Chondrocyte (in vitro differentiated cells): ENCODE data around the gene STAT3. TPM values are rescaled to one million over a fixed set of nuclear protein-coding genes. Genes with fewer than 3 reads are reported as not detected.
"Not testable (repeated sequence)": the region's sequence is repeated elsewhere in the genome, so short reads cannot be mapped to it uniquely, and the experiment has no call there.

Source experiments
- DNase-seq: peaks from one replicate; pipeline ENCODE4 v3.0.0; 2021; ENCODE audit warnings: mixed read lengths, low spot score
- H3K27ac Mint-ChIP-seq: one replicate; pipeline ENCODE4 v1.8.0; 2021; ENCODE audit warnings: mild to moderate bottlenecking, moderate library complexity, mixed read lengths; ENCODE audit not compliant: unreplicated experiment
- H3K27me3 Mint-ChIP-seq: 2 replicates; pipeline ENCODE4 v1.8.0; 2021; ENCODE audit warnings: low read depth, mixed read lengths
- H3K36me3 Mint-ChIP-seq: 2 replicates; pipeline ENCODE4 v1.8.0; 2021; ENCODE audit warnings: low read depth, mixed read lengths
- H3K4me1 Mint-ChIP-seq: 2 replicates; pipeline ENCODE4 v1.8.0; 2021; ENCODE audit warnings: low read depth, mild to moderate bottlenecking, mixed read lengths
- H3K4me3 Mint-ChIP-seq: one replicate; pipeline ENCODE4 v1.8.0; 2021; ENCODE audit warnings: mild to moderate bottlenecking, moderate library complexity, mixed read lengths; ENCODE audit not compliant: unreplicated experiment
- H3K9me3 Mint-ChIP-seq: 2 replicates; pipeline ENCODE4 v1.8.0; 2021; ENCODE audit warnings: low read depth, mixed read lengths
- CTCF ChIP-seq: fragments of 200-600 bp; sonication (generic); IDR thresholded peaks from 2 replicates; pipeline ENCODE4 v1.5.0; 2021; ENCODE audit warnings: antibody characterized with exemption, mild to moderate bottlenecking, moderate library complexity
- total RNA-seq: library from RNA; stranded (reverse); gene quantifications from 3 replicates; pipeline ENCODE4 v1.2.1, GENCODE V29; 2021

Gene STAT3
- total RNA-seq, 1 donor from 2014 or later: 164 TPM

DNA sequence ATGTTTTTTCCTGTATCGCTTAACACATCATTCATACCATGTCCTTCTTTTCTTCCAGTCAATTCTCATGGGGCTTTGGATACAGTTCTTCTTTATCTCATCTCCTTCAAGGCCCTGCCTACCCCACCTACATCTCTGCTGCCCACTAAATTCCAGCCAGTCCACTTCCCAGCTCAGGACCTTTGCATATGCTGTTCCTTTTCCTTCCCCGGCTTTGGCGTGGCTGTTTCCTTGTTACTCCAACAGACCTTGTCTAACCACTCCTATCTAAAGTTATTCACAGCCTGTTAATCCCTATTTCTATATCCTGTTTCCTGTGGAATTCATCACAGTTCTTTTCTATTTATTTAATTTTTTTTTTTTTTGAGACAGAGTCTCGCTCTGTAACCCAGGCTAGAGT is 6.6 kb upstream of the STAT3 start:
- Mint-ChIP-seq H3K9me3 (no peaks in the 10 kb centered on the region), H3K36me3 (peaks cover 3% of the 10 kb centered on the region), H3K27ac (no peak overlapping the region), H3K4me1 (peaks cover 15% of the 10 kb centered on the region), H3K4me3 (no peak overlapping the region), H3K27me3 (no peaks in the 10 kb centered on the region)
- DNase-seq: peak; percentile 35
- TF ChIP-seq CTCF: no peak

DNA sequence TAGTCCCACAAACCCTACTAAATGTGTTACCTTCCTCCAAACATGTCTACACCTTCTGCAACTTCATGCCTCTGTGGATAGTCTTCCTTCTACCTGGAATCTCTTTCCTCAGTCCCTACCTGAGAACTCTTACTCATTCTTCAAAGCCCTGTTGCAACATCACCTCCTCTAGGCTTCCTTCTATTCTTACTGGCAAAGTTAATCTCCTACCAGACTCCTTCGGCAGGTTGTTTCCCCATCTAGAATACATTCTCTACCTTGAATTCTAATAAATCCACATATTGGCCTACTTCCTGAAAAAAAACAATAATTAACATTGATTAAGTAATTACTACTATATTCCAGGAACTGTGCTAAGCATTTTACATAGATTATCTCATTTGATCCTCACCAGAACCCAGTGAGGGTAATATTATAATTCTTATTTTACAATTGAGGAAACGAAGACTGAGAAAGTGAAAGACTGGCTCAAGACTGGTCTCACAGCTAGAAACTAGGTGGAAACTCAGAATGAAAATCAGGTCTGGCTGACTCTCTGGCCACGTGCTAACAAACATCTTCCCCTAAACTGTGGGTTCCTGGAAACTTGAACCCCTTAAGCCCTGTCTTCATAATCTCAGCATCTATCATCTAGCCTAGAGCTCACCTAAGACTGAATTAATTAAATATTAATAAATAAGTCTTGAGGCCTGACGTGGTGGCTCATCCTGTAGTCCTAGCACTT is 4.6 kb upstream of the STAT3 start:
- TF ChIP-seq CTCF: no peak
- Mint-ChIP-seq H3K27ac (no peak overlapping the region), H3K9me3 (no peaks in the 10 kb centered on the region), H3K4me3 (no peak overlapping the region), H3K27me3 (no peaks in the 10 kb centered on the region), H3K36me3 (peaks cover 3% of the 10 kb centered on the region), H3K4me1 (peaks cover 11% of the 10 kb centered on the region)
- no peak for DNase-seq

GRCh38 chr17:42391439-42391838 is 3.2 kb upstream of the STAT3 start:
- H3K27me3 Mint-ChIP-seq, H3K36me3 Mint-ChIP-seq, H3K4me3 Mint-ChIP-seq, H3K27ac Mint-ChIP-seq, H3K9me3 Mint-ChIP-seq: not testable (repeated sequence)
- DNase-seq: peak; percentile 13
- peaks cover 18% of the 10 kb centered on the region for H3K4me1 Mint-ChIP-seq

DNA sequence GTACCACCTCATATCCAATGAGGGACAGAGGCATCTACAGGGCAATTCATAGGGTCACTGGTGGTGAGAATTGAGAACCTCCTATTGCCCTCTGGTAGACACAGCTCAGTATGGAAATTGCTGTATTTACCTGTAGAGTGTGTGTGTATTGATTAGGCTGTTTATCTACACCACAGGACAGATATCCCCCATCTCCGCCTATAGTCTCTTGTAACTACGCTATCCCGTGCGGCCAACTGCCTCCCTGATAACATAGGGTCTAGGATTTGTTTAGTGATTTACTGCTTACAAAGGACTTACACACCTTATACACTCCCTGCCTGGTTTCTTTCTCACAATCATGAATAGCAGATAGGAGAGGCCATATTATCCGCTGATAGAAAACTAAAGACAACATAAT is 1.7 kb upstream of the STAT3 start:
- Mint-ChIP-seq H3K9me3 (no peaks in the 10 kb centered on the region), H3K27me3 (no peaks in the 10 kb centered on the region), H3K4me3 (no peak overlapping the region), H3K4me1 (peaks cover 30% of the 10 kb centered on the region), H3K27ac (no peak overlapping the region), H3K36me3 (peaks cover 4% of the 10 kb centered on the region)
- no peak for TF ChIP-seq CTCF
- peak; percentile 29 for DNase-seq

GRCh38 chr17:42389135-42389417 is 834 bp upstream of the STAT3 start:
- Mint-ChIP-seq H3K9me3 (no peaks in the 10 kb centered on the region), H3K4me3 (peak overlapping the region; percentile 92), H3K36me3 (peaks cover 1% of the 10 kb centered on the region), H3K27me3 (no peaks in the 10 kb centered on the region), H3K27ac (peak overlapping the region; percentile 100), H3K4me1 (peaks cover 34% of the 10 kb centered on the region)
- TF ChIP-seq CTCF: no peak
- DNase-seq: no peak

DNA sequence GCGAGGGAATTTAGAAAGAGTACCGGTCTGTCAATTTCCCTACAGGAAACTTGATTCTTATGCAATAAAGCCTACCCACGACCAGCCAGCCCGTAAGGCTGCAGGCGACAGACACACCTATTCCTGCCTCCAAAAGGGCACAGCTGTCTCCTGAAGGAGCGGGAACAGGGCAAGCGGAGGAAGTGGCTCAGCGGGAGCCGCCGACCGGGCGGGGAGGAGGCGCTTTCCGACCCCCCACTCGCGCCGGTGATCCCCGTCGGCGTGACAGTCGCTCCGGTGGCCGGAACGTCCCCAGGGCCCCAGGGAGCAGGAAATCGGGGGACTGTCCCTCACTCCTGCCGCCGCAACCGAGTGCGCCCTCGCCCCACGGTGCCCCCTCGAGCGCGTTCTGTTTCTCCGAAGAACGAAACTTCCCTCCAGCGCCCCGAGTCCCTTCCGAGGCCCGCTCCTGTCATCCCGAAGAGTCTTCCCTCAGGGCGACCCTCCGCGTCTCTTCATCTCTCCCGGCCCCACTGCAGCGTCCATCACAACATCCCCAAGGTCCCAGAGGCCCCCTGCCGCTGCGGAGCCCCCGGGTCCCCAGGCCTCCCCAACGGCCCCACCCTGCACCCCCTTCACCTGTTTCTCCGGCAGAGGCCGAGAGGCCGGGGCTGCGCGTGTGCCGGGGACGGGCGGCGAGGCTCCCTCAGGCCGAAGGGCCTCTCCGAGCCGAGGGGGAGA is 421 bp downstream of the STAT3 start:
- Mint-ChIP-seq H3K36me3 (peaks cover 1% of the 10 kb centered on the region), H3K4me1 (peaks cover 42% of the 10 kb centered on the region), H3K4me3 (peak overlapping the region; percentile 92), H3K27me3 (no peaks in the 10 kb centered on the region), H3K27ac (peak overlapping the region; percentile 98), H3K9me3 (no peaks in the 10 kb centered on the region)
- DNase-seq: no peak
- TF ChIP-seq CTCF: no peak
